Retinal pigment epithelial cell (primary cell): ENCODE data around the gene GLB1L2.

Experiments used
- DNase-seq: peaks from one replicate; pipeline ENCODE4 v3.0.0-alpha.2; 2010; ENCODE audit warnings: low read depth
- H3K4me3 ChIP-seq: 2 replicates; pipeline ENCODE4 v1.5.1; 2011; ENCODE audit warnings: mild to moderate bottlenecking, low read length, control low read depth, moderate library complexity
- TF ChIP-seq, protein P1 (sequence below): conservative IDR thresholded peaks from 2 replicates; pipeline ENCODE4 v1.5.1; 2011; ENCODE audit warnings: low read depth, low read length, control low read depth, inconsistent platforms

Gene GLB1L2

DNA sequence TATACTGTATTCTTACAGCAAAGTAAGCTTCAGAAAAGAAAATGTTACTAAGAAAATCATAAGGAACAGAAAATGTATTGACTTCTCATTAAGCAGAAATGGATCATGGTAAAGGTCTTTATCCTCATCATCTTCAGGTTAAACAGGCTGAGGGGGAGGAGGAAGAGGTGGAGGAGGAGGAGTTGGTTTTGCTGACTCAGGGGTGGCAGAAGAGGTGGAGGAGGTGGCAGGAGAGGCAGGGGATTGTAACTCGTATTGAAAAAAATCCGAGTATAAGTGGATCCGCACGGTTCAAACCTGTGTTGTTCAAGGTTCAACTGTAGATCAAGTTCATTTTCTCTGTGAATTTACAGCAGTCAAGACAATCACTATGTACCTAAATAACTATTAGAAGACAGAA is 42.6 kb upstream of the GLB1L2 start:
- TF ChIP-seq, protein P1, sequence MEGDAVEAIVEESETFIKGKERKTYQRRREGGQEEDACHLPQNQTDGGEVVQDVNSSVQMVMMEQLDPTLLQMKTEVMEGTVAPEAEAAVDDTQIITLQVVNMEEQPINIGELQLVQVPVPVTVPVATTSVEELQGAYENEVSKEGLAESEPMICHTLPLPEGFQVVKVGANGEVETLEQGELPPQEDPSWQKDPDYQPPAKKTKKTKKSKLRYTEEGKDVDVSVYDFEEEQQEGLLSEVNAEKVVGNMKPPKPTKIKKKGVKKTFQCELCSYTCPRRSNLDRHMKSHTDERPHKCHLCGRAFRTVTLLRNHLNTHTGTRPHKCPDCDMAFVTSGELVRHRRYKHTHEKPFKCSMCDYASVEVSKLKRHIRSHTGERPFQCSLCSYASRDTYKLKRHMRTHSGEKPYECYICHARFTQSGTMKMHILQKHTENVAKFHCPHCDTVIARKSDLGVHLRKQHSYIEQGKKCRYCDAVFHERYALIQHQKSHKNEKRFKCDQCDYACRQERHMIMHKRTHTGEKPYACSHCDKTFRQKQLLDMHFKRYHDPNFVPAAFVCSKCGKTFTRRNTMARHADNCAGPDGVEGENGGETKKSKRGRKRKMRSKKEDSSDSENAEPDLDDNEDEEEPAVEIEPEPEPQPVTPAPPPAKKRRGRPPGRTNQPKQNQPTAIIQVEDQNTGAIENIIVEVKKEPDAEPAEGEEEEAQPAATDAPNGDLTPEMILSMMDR: no peak

DNA sequence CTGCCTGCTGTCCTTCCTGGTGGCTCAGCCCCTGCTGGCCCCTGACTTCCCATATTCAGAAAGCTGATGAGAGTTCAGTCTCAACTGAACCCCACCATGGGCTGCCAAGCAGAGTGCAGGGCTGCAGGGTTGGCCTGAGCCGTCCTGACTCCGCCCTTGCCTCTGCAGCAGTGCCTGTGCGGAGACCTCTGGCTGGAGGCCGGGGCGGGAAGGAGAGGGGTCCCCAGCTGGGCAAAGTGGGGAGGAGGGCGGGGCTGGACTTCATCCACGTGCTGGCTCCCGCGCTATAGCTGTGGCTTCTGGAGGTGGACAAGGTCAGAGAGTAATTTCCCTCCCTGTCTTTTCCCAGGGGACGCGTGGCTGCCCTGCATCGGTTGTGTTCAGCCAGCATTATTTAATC is 42.0 kb upstream of the GLB1L2 start:
- TF ChIP-seq, protein P1: no peak
- H3K4me3 ChIP-seq: no peak overlapping the region
- DNase-seq: no peak

More for the DNA sequence above, 42.6 kb upstream of the GLB1L2 start:
- no peak overlapping the region for H3K4me3 ChIP-seq
- DNase-seq: no peak

GRCh38 chr11:134290646-134291045 is 41.1 kb upstream of the GLB1L2 start:
- DNase-seq: no peak
- TF ChIP-seq, protein P1: no peak
- no peak overlapping the region for H3K4me3 ChIP-seq

GRCh38 chr11:134291196-134291595 is 40.6 kb upstream of the GLB1L2 start:
- TF ChIP-seq, protein P1: no peak
- DNase-seq: no peak

DNA sequence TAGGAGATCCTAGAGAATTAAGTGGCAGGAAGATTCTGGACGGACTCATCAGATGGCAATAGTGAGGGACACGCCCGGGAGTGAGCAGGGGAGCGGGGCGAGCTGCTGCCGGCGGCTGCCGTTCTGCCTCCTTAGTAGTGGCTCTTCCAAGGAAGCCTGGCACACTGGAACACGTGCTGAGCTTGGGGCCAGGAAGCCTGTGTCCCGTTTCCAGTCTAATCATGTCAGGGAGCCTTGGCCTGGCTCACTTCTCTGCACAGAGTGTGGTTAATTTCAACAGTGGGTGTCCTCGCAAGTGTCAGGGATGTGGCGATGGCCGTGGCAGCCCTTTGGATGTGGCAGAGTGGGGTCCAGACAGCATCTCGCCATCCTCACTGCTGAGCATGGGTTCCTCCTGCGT is 39.1 kb upstream of the GLB1L2 start:
- no peak for DNase-seq
- TF ChIP-seq, protein P1: no peak
- H3K4me3 ChIP-seq: no peak overlapping the region

More at GRCh38 chr11:134291196-134291595, 40.6 kb upstream of the GLB1L2 start:
- no peak overlapping the region for H3K4me3 ChIP-seq

DNA sequence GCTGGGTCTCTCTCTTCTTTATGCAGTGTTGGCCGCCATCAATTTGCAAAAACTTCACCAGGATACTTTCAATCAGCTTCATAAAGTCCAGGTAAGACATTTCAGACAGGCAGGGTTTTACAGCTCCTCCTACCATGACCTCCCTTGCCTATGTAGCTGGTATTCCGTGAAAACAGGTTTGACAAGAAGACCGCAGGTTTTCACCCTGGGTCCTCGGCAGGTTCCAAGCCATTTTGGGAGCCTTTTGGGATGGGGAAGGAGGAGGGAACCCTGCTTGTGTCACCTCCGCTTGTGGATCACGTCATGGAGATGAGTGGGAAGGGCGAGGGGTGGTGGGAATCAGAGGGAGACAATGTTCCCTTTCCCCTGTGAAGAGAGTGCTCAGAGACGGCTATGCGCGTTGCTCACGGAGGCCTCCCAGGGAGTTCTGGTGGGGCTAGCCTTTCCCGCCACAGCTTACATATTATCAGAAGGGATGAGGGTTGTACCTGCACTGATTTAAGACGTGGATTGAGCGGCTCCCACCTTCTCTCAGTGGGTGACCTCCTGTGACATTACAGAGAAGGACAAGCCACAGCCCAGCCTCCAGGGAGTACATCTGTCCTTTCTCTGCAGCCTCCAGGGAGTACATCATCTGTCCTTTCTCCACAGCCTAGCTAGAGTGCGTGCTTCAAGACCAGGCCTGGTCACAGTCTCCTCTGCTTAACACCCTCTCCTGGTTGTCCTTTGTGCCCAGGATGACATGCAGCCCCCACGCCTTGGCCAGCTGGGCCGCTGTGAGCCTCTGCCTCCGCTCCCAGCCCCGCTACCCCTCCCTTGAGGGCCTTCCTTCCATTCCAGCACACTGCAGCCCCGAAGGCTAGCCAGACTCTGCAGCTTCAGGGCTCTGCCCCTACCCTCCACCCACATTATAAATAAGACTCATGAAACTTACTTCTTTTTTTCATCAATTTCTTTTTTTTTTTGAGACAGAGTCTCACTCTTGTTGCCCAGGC is 38.4 kb upstream of the GLB1L2 start:
- no peak overlapping the region for H3K4me3 ChIP-seq
- no peak for DNase-seq
- TF ChIP-seq, protein P1: no peak

DNA sequence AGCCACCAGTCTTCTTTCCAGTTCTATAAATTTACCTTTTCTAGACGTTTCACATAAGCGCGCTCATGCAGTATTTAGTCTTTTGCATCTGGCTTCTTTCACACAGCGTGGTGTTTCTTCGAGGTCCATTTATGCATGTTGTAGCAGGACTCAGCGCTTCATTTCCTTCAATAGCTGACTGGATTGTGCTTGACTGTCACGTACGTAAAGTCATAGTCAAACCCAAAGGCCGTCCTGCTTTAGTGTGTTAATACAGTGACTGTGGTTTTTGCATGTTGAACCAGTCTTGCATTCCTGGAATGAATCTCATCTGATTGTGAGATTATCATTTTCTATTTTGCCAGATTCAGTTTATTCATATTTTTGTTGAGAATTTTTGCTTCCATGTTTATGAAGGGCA is 37.1 kb upstream of the GLB1L2 start:
- no peak overlapping the region for H3K4me3 ChIP-seq
- no peak for DNase-seq
- TF ChIP-seq, protein P1: no peak
